ENCODE results near the gene TMC6. TPM values are rescaled to one million over a fixed set of nuclear protein-coding genes. Genes with fewer than 3 reads are reported as not detected.

The TMC6 gene
- total and polyA plus RNA-seq, 2 of the 13 experiments (the other 11 are each of a cell fraction or from before 2014, with no cell fraction given): 48.4 to 99.1 TPM

- TF ChIP-seq MLXIP (CRISPR knock-in tag; IDR thresholded peaks at IDR 0.05; ENCODE audit: borderline replicate concordance) (no peak), ZNF563 (CRISPR knock-in tag; IDR thresholded peaks at IDR 0.05) (0 out of 2 replicates have a peak, but pooled peaks have one; percentile 25), ATF5 (CRISPR knock-in tag; IDR thresholded peaks at IDR 0.05; ENCODE audit: low read depth) (no peak), YEATS2 (CRISPR knock-in tag; IDR thresholded peaks at IDR 0.05; ENCODE audit: borderline replicate concordance) (peak; percentile 52; the same call in 1 of the 2 replicates), ZNF253 (CRISPR knock-in tag; IDR thresholded peaks at IDR 0.05; ENCODE audit: borderline replicate concordance) (no peak), ATRX (CRISPR knock-in tag; IDR thresholded peaks at IDR 0.05; ENCODE audit: borderline replicate concordance) (peak; percentile 48; the same call in 1 of the 2 replicates), ZNF792 (CRISPR knock-in tag; IDR thresholded peaks at IDR 0.05) (no peak), IRF2 (CRISPR knock-in tag; IDR thresholded peaks at IDR 0.05) (peak; percentile 49; the same call in 1 of the 2 replicates), NAIF1 (CRISPR knock-in tag; IDR thresholded peaks at IDR 0.05; ENCODE audit: borderline replicate concordance) (no peak), ZSCAN5A (CRISPR knock-in tag; IDR thresholded peaks at IDR 0.05; ENCODE audit: borderline replicate concordance) (no peak), KDM6A (CRISPR knock-in tag; IDR thresholded peaks at IDR 0.05; ENCODE audit: low read depth) (no peak), ZNF567 (CRISPR knock-in tag; IDR thresholded peaks at IDR 0.05; ENCODE audit: borderline replicate concordance) (0 out of 2 replicates have a peak, but pooled peaks have one; percentile 42), SP4 (CRISPR knock-in tag; IDR thresholded peaks at IDR 0.05) (no peak), KLF12 (CRISPR knock-in tag; IDR thresholded peaks at IDR 0.05; ENCODE audit: borderline replicate concordance) (peak; percentile 87), ZBTB2 (CRISPR knock-in tag; IDR thresholded peaks at IDR 0.05; ENCODE audit: low read depth) (no peak), HNF4A (CRISPR knock-in tag; IDR thresholded peaks at IDR 0.05) (peak; percentile 19; the same call in 1 of the 2 replicates), ZMYM4 (CRISPR knock-in tag; IDR thresholded peaks at IDR 0.05) (no peak), SETDB1 (CRISPR knock-in tag; IDR thresholded peaks at IDR 0.05; ENCODE audit: borderline replicate concordance) (no peak), TFAP4 (IDR thresholded peaks at IDR 0.05; ENCODE audit: borderline replicate concordance, low read depth) (peak; percentile 48; the same call in 1 of the 2 replicates), PAX8 (CRISPR knock-in tag; IDR thresholded peaks at IDR 0.05; ENCODE audit: borderline replicate concordance) (no peak), U2AF2 (IDR thresholded peaks at IDR 0.05; ENCODE audit: low read depth, low read length) (no peak), NFATC3 (CRISPR knock-in tag; IDR thresholded peaks at IDR 0.05) (peak; percentile 66; the same call in 1 of the 2 replicates)
These were observed 15.8 kb downstream of the TMC6 start (continued) for GRCh38 chr17:78112518-78113471.

All from HepG2 (cell line).